ENCODE measurements around the gene ZNF221.

GRCh38 chr19:43983544-43983911 lies 32.5 kb downstream of the ZNF221 start:
- TF ChIP-seq CTCF (IDR thresholded peaks at IDR 0.05 in 8 of 11, conservative IDR thresholded peaks at IDR 0.05 in 3 of 11) (no peak), POLR2AphosphoS5 (IDR thresholded peaks at IDR 0.05) (no peak), POLR2A (IDR thresholded peaks at IDR 0.05) (no peak)

All from spleen (tissue), 7 donors.